CD14-positive monocyte (primary cell): Measurements from ENCODE around the gene TBXAS1. TPM values are rescaled to one million over a fixed set of nuclear protein-coding genes. Genes with fewer than 3 reads are reported as not detected.

ENCODE experiments used
- DNase-seq, 3 donors: peaks; one replicate each; pipeline ENCODE4 v3.0.0-alpha.2; 2011 to 2022
- H2AFZ ChIP-seq: 2 replicates; pipeline ENCODE4 v1.6.0; 2012; ENCODE audit warnings: mild to moderate bottlenecking, low read depth, low read length, inconsistent platforms; ENCODE audit not compliant: insufficient read depth, poor library complexity, severe bottlenecking
- H3K27ac ChIP-seq, 2 donors: 1 replicate in 1 of 2; 2 replicates in 1 of 2; pipeline ENCODE4 v1.5.1; 2012 to 2013; ENCODE audit warnings: low read length in 2 of 2, control low read depth in 1 of 2, inconsistent platforms in 1 of 2, low read depth in 1 of 2, mild to moderate bottlenecking in 1 of 2
- H3K27me3 ChIP-seq, 2 donors: one replicate each; pipeline versions ENCODE4 v1.6.0 to v1.6.1; 2011 to 2013; ENCODE audit warnings: low read length in 2 of 2; ENCODE audit not compliant: control insufficient read depth in 2 of 2, insufficient read depth in 2 of 2
- H3K36me3 ChIP-seq, 2 donors: replicated peaks in 1 of 2; 1 replicate in 1 of 2; 2 replicates in 1 of 2; pipeline versions ENCODE4 v1.5.1 to v1.6.1; 2012 to 2013; ENCODE audit warnings: low read length in 2 of 2, control low read depth in 1 of 2, inconsistent platforms in 1 of 2, mild to moderate bottlenecking in 1 of 2; ENCODE audit not compliant: insufficient read depth in 2 of 2, control insufficient read depth in 1 of 2
- H3K4me1 ChIP-seq, 2 donors: 1 replicate in 1 of 2; 2 replicates in 1 of 2; pipeline versions ENCODE4 v1.5.1 to v1.6.1; 2012 to 2013; ENCODE audit warnings: low read length in 2 of 2, control low read depth in 1 of 2, inconsistent platforms in 1 of 2, mild to moderate bottlenecking in 1 of 2, moderate library complexity in 1 of 2; ENCODE audit not compliant: insufficient read depth in 2 of 2, control insufficient read depth in 1 of 2
- H3K4me2 ChIP-seq: replicated peaks from 2 replicates; pipeline ENCODE3; 2012; ENCODE audit warnings: low read length, moderate library complexity, mild to moderate bottlenecking; ENCODE audit not compliant: poor library complexity, severe bottlenecking; ENCODE audit errors: extremely low read depth
- H3K4me3 ChIP-seq, 3 experiments: fragments of 200-600 bp in 1 of 3; sonication (generic) in 1 of 3; replicated peaks in 1 of 3; 1 replicate in 2 of 3; 2 replicates in 1 of 3; pipeline ENCODE4 v1.5.1; 2011 to 2013; ENCODE audit warnings: low read length in 3 of 3, mild to moderate bottlenecking in 3 of 3, control low read depth in 2 of 3, low read depth in 2 of 3, inconsistent platforms in 1 of 3, moderate library complexity in 1 of 3
- H3K79me2 ChIP-seq: 2 replicates; pipeline ENCODE4 v1.6.0; 2012; ENCODE audit warnings: mild to moderate bottlenecking, control low read depth, inconsistent platforms, low read length, moderate library complexity; ENCODE audit not compliant: insufficient read depth
- H3K9ac ChIP-seq: 2 replicates; pipeline ENCODE4 v1.6.0; 2017; ENCODE audit warnings: low read length, mild to moderate bottlenecking; ENCODE audit not compliant: insufficient read depth, poor library complexity, severe bottlenecking
- H3K9me3 ChIP-seq, 2 donors: replicated peaks in 1 of 2; 1 replicate in 1 of 2; 2 replicates in 1 of 2; pipeline versions ENCODE4 v1.5.1 to v1.6.1; 2012 to 2013; ENCODE audit warnings: low read length in 2 of 2, control low read depth in 1 of 2; ENCODE audit not compliant: control insufficient read depth in 1 of 2, insufficient read depth in 1 of 2
- H4K20me1 ChIP-seq: 2 replicates; pipeline ENCODE4 v1.6.0; 2012; ENCODE audit warnings: mild to moderate bottlenecking, low read length, control low read depth, moderate library complexity; ENCODE audit not compliant: insufficient read depth
- H3K27ac Mint-ChIP-seq, 7 donors: one replicate each; pipeline ENCODE4 v1.8.0; 2020; ENCODE audit warnings: mild to moderate bottlenecking in 7 of 7, mixed read lengths in 7 of 7, moderate library complexity in 6 of 7, inconsistent platforms in 2 of 7
- H3K27me3 Mint-ChIP-seq, 3 donors: one replicate each; pipeline ENCODE4 v1.8.0; 2021 to 2022; ENCODE audit warnings: low read depth in 3 of 3, mild to moderate bottlenecking in 3 of 3, mixed read lengths in 3 of 3, moderate library complexity in 3 of 3, inconsistent platforms in 1 of 3
- H3K36me3 Mint-ChIP-seq, 2 donors: one replicate each; pipeline ENCODE4 v1.8.0; 2020; ENCODE audit warnings: mixed read lengths in 2 of 2, inconsistent platforms in 1 of 2, mild to moderate bottlenecking in 1 of 2
- H3K4me1 Mint-ChIP-seq: one replicate; pipeline ENCODE4 v1.8.0; 2020; ENCODE audit warnings: mild to moderate bottlenecking, mixed read lengths
- H3K4me3 Mint-ChIP-seq, 2 donors: one replicate each; pipeline ENCODE4 v1.8.0; 2020; ENCODE audit warnings: mild to moderate bottlenecking in 2 of 2, mixed read lengths in 2 of 2, moderate library complexity in 1 of 2
- H3K9me3 Mint-ChIP-seq, 7 donors: one replicate each; pipeline ENCODE4 v1.8.0; 2020 to 2022; ENCODE audit warnings: mixed read lengths in 7 of 7, mild to moderate bottlenecking in 6 of 7, moderate library complexity in 6 of 7, inconsistent platforms in 2 of 7
- CTCF ChIP-seq: fragments of 200-600 bp; IDR thresholded peaks from one replicate; pipeline ENCODE4 v1.8.0; 2022; ENCODE audit warnings: antibody characterized with exemption, mild to moderate bottlenecking
- WGBS: methylation state at CpG from one replicate; pipeline ENCODE4 v1.1.5; 2013; ENCODE audit warnings: missing lambda C conversion rate; ENCODE audit not compliant: insufficient coverage; 5-methylcytosine and 5-hydroxymethylcytosine counted together
- intact Hi-C, 2 donors: fragments of 100-400 bp; cut with micrococcal nuclease; formaldehyde crosslinking; loops; one replicate each; pipeline versions ENCODE4 v1.15.0 to v1.15.1; 2023
- polyA plus RNA-seq, 3 donors: library from polyadenylated mRNA; depleted of rRNA in 1 of 3; unstranded in 2 of 3; stranded (reverse) in 1 of 3; fragments of 300-500 nt in 2 of 3; fragments of >200 nt in 1 of 3; fragmentation: Illumina TruSeq in 2 of 3; gene quantifications; 1 replicate in 2 of 3; 2 replicates in 1 of 3; pipeline ENCODE4 v1.2.3, GENCODE V29; 2012 to 2021

The TBXAS1 gene
- polyA plus RNA-seq, 3 donors = 289 to 335 (median 298) TPM

GRCh38 chr7:140009735-140010134, 180.7 kb downstream of the TBXAS1 start:
- Histone ChIP-seq H2AFZ (no peak overlapping the region), H3K36me3 (peaks cover 69 to 95% of the 10 kb centered on the region in 2 donors), H3K27me3 (no peaks in the 10 kb centered on the region), H3K27ac (no peak overlapping the region), H3K4me1 (no peaks in the 10 kb centered on the region), H3K4me3 (no peak overlapping the region), H3K4me2 (no peak overlapping the region), H3K9me3 (no peaks in the 10 kb centered on the region), H3K9ac (no peak overlapping the region), H4K20me1 (peaks cover 85% of the 10 kb centered on the region), H3K79me2 (no peaks in the 10 kb centered on the region)
- WGBS = 100% methylated on average over 3 of the region's 11 CpGs
- Mint-ChIP-seq H3K9me3 (no peaks in the 10 kb centered on the region), H3K4me1 (no peaks in the 10 kb centered on the region), H3K4me3 (no peak overlapping the region), H3K36me3 (peaks cover 75 to 92% of the 10 kb centered on the region in 2 donors), H3K27me3 (peaks cover 0 to 5% (median 2%) of the 10 kb centered on the region in 3 donors), H3K27ac (no peak overlapping the region)
- intact Hi-C loops = loop anchor here in 1 of 2 donors (10.0 kb wide), 1 partner anchor 365 kb away; no protein-coding TSS in a partner anchor
- no peak for DNase-seq
- TF ChIP-seq CTCF = no peak

DNA sequence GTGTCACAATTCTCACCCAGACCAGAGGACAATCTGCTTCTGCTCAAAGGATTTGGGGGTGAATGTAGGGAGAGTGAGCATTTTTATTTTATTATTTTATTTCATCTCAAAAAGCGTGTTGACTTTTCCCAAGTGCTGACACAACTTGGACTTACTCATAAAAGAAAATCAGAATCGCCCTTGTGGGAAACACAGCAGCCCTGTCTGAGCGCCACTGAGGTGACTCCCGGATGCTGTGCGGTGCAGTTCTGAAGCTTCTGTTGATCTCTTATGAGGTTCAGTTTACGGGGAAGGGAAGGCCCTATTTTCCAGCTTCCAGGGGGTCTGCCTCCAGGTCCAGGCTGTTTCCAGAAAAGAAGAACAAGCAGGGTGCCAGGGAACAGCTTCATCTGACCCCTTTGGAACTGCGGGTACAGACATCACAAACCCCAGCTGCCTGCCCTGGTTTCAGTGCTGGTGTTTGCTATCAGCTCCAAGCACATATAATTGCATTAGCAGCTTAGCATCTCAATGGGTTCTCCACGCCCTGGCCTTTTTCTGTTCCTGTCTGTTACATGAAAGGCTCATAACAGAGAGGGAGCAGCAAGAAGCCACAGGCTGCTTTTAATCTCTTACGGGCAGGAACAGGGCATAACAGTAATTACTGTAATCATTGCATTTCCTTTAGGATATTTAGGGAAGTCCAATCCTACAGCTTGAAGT, 181.3 kb downstream of the TBXAS1 start:
- H3K27me3 ChIP-seq = no peaks in the 10 kb centered on the region
- no peaks in the 10 kb centered on the region for H3K79me2 ChIP-seq
- no peak overlapping the region for H3K27ac ChIP-seq
- no peak overlapping the region for H3K9ac ChIP-seq
- no peak overlapping the region for H3K4me3 ChIP-seq
- H3K9me3 Mint-ChIP-seq = no peaks in the 10 kb centered on the region
- H2AFZ ChIP-seq = no peak overlapping the region
- intact Hi-C loops = no loop called here
- DNase-seq = no peak
- peaks cover 73 to 97% of the 10 kb centered on the region in 2 donors for H3K36me3 ChIP-seq
- no peak overlapping the region for H3K4me3 Mint-ChIP-seq
- peak overlapping the region in 1 of 7 donors; percentile 7 for H3K27ac Mint-ChIP-seq
- no peaks in the 10 kb centered on the region for H3K4me1 Mint-ChIP-seq
- no peak overlapping the region for H3K4me2 ChIP-seq
- H4K20me1 ChIP-seq = peaks cover 85% of the 10 kb centered on the region
- WGBS = 100% methylated on average over 4 of the region's 9 CpGs
- no peak for TF ChIP-seq CTCF
- H3K4me1 ChIP-seq = no peaks in the 10 kb centered on the region
- H3K27me3 Mint-ChIP-seq = peaks cover 0 to 5% (median 2%) of the 10 kb centered on the region in 3 donors
- H3K9me3 ChIP-seq = no peaks in the 10 kb centered on the region
- H3K36me3 Mint-ChIP-seq = peaks cover 79 to 93% of the 10 kb centered on the region in 2 donors
